ENCODE results near the gene FEZF2. TPM values are rescaled to one million over a fixed set of nuclear protein-coding genes. Genes with fewer than 3 reads are reported as not detected.

The FEZF2 gene
- polyA plus RNA-seq, 4 donors: not detected

GRCh38 chr3:62335196-62335595 lies 38.2 kb downstream of the FEZF2 start:
- DNase-seq (ENCODE audit: low read depth in 4 of 4, low spot score in 3 of 4): no peak

- peak in 1 of 4 donors; percentile 4 for DNase-seq (ENCODE audit: low read depth in 4 of 4, low spot score in 3 of 4)
These were observed 40.5 kb downstream of the FEZF2 start for GRCh38 chr3:62332835-62333244.

GRCh38 chr3:62332017-62332416 lies 41.3 kb downstream of the FEZF2 start:
- no peak for DNase-seq (ENCODE audit: low read depth in 4 of 4, low spot score in 3 of 4)

GRCh38 chr3:62329971-62330370 lies 43.4 kb downstream of the FEZF2 start:
- DNase-seq (ENCODE audit: low read depth in 4 of 4, low spot score in 3 of 4): no peak

GRCh38 chr3:62325896-62326295 lies 47.5 kb downstream of the FEZF2 start:
- no peak for DNase-seq (ENCODE audit: low read depth in 4 of 4, low spot score in 3 of 4)

- no peak for DNase-seq (ENCODE audit: low read depth in 4 of 4, low spot score in 3 of 4)
These were observed 50.1 kb downstream of the FEZF2 start for GRCh38 chr3:62323241-62323640.
